Transverse colon (tissue), 4 donors: ENCODE measurements around the gene RERE.

Source experiments
- CTCF ChIP-seq, 5 experiments: fragments of 200-600 bp in 3 of 5; fragments of 450-650 bp in 2 of 5; sonication (generic) in 3 of 5; IDR thresholded peaks; 1 replicate in 2 of 5; 2 replicates in 3 of 5; pipeline ENCODE4 v1.5.1; 2016 to 2017; ENCODE audit warnings: antibody characterized with exemption in 5 of 5, inconsistent platforms in 3 of 5, mild to moderate bottlenecking in 2 of 5, moderate library complexity in 1 of 5
- EP300 ChIP-seq: sonication (generic); formaldehyde crosslinking; IDR thresholded peaks from one replicate; pipeline ENCODE4 v1.6.1; 2017; ENCODE audit warnings: antibody characterized with exemption, low read depth
- POLR2AphosphoS5 ChIP-seq, 3 donors: sonication (generic); formaldehyde crosslinking; IDR thresholded peaks; one replicate each; pipeline ENCODE4 v1.6.1; 2016; ENCODE audit warnings: antibody characterized with exemption in 3 of 3

- no peak for TF ChIP-seq CTCF (IDR thresholded peaks at IDR 0.05)
- TF ChIP-seq POLR2AphosphoS5 (IDR thresholded peaks at IDR 0.05), result no peak
- TF ChIP-seq EP300, result no peak
Measured at GRCh38 chr1:8810987-8811386, 6.5 kb downstream of the RERE start.
